Common myeloid progenitor, CD34-positive (primary cell): ENCODE data around the gene PRMT9.

Source experiments
- CTCF ChIA-PET: fragments of 350-600 bp; sonication (Branson Sonifier 250); formaldehyde crosslinking; loops from one replicate; lab custom pipeline; 2021; ENCODE audit warnings: antibody characterized with exemption; lab: Charles Lee
- POLR2A ChIA-PET: fragments of 350-600 bp; sonication (Branson Sonifier 250); formaldehyde crosslinking; loops from one replicate; lab custom pipeline; 2021; ENCODE audit warnings: antibody characterized with exemption; lab: Charles Lee
- DNase-seq, 3 donors: peaks; one replicate each; pipeline versions ENCODE4 v3.0.0 to v3.0.0-alpha.2; 2013
- H3K27ac ChIP-seq, 2 experiments: 1 replicate in 1 of 2; 2 replicates in 1 of 2; pipeline ENCODE4 v1.7.0; 2013; ENCODE audit warnings: inconsistent platforms in 2 of 2, low read length in 2 of 2, mild to moderate bottlenecking in 2 of 2, low read depth in 1 of 2, moderate library complexity in 1 of 2; ENCODE audit not compliant: severe bottlenecking in 2 of 2, insufficient read depth in 1 of 2, poor library complexity in 1 of 2
- H3K27me3 ChIP-seq, 5 experiments: replicated peaks in 2 of 5; 1 replicate in 3 of 5; 2 replicates in 2 of 5; pipeline versions ENCODE4 v1.6.1 to v1.7.0; 2013; ENCODE audit warnings: low read length in 4 of 5, mild to moderate bottlenecking in 2 of 5, moderate library complexity in 2 of 5, inconsistent platforms in 1 of 5; ENCODE audit not compliant: insufficient read depth in 5 of 5, control insufficient read depth in 4 of 5
- H3K36me3 ChIP-seq, 4 experiments: 1 replicate in 2 of 4; 2 replicates in 2 of 4; pipeline versions ENCODE4 v1.6.1 to v1.7.0; 2013; ENCODE audit warnings: low read length in 3 of 4, control low read depth in 1 of 4, mild to moderate bottlenecking in 1 of 4; ENCODE audit not compliant: control insufficient read depth in 4 of 4, insufficient read depth in 4 of 4
- H3K4me1 ChIP-seq, 4 experiments: 1 replicate in 3 of 4; 2 replicates in 1 of 4; pipeline versions ENCODE4 v1.6.1 to v1.7.1; 2013; ENCODE audit warnings: low read length in 3 of 4, mild to moderate bottlenecking in 3 of 4, control low read depth in 1 of 4, inconsistent platforms in 1 of 4, moderate library complexity in 1 of 4; ENCODE audit not compliant: control insufficient read depth in 4 of 4, insufficient read depth in 4 of 4; ENCODE audit errors: control extremely low read depth in 1 of 4
- H3K4me3 ChIP-seq, 7 experiments: 1 replicate in 4 of 7; 2 replicates in 3 of 7; pipeline versions ENCODE4 v1.5.1 to v1.7.0; 2013; ENCODE audit warnings: mild to moderate bottlenecking in 7 of 7, low read length in 6 of 7, moderate library complexity in 6 of 7, inconsistent platforms in 2 of 7, low read depth in 2 of 7, control low read depth in 1 of 7; ENCODE audit not compliant: insufficient read depth in 4 of 7, control insufficient read depth in 1 of 7; ENCODE audit errors: extremely low read depth in 1 of 7
- H3K9me3 ChIP-seq, 5 experiments: 1 replicate in 4 of 5; 2 replicates in 1 of 5; pipeline versions ENCODE4 v1.6.1 to v1.7.1; 2013; ENCODE audit warnings: low read length in 4 of 5, mild to moderate bottlenecking in 2 of 5, inconsistent platforms in 1 of 5, low read depth in 1 of 5, moderate library complexity in 1 of 5; ENCODE audit not compliant: control insufficient read depth in 4 of 5, insufficient read depth in 2 of 5; ENCODE audit errors: control extremely low read depth in 1 of 5
- WGBS: methylation state at CpG from one replicate; pipeline ENCODE4 v1.1.5; 2013; ENCODE audit not compliant: insufficient coverage; 5-methylcytosine and 5-hydroxymethylcytosine counted together

The PRMT9 gene

DNA sequence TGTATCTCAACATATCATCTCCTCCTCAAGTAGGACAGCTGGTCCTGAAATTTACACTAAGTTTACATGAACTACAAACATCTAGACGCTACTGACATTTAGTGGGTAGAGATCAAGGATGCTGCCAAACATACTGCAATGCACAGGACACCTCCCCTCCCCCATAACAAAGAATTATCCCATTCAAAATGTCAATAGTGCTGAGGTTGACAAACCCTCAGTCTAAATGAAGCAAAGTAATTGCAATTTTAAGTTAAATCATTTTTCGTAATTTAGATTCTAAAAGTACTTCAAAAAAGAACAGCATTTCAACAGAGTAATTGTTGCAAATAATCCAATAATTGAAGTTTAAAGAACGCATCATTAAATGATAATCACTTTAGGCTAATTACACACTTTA is 1.2 kb downstream of the PRMT9 start:
- Histone ChIP-seq H3K36me3 (peaks cover 0 to 16% (median 11%) of the 10 kb centered on the region in 4 experiments), H3K4me1 (peaks cover 4 to 15% (median 9%) of the 10 kb centered on the region in 4 experiments), H3K27ac (no peak overlapping the region), H3K9me3 (no peaks in the 10 kb centered on the region), H3K4me3 (peak overlapping the region in 5 of 7 experiments; percentile 80 to 98 (median 91)), H3K27me3 (no peaks in the 10 kb centered on the region)
- DNase-seq, result no peak
- POLR2A ChIA-PET, result no interaction called here
- 90% methylated on average over 2 of the region's 3 CpGs for WGBS
- CTCF ChIA-PET, result interaction anchor here (1.5 to 4.1 kb wide), 2 partner anchors 9 to 184 kb away, joined by 4 to 26 read pairs; no protein-coding TSS in a partner anchor

DNA sequence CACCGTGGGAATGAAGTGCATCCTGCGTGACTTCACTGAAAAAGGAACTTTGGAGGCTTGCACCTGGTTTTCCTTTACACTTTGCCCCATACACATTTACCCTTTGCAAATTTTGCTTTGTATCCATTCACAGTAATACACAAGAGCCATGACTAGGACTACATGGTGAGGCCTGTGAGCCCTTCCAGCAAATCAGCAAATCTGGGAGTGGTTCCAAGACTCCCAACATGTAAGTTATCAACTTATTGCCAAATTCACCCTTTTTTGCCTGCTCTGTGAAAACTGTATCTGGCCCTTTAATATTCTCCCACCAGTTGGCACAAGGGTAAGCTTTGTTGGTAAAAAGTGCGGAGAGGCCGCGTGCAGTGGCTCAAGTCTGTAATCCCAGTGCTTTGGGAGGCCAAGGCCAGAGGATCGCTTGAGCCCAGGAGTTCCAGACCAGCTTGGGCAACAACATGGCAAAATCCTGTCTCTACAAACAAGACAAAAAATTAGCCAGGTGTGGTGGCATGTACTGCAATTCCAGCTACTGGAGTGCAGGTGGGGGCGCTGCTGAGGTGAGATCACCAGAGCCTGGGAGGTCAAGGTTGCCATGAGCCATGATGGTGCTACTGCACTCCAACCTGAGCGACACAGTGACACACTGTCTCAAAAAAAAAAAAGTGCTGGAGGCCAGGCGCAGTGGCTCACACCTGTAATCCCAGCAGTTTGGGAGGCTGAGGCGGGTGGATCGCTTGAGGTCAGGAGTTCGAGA is 5.0 kb downstream of the PRMT9 start:
- ChIA-PET POLR2A (no interaction called here), CTCF (interaction anchor here (2.5 kb wide), 1 partner anchor 15 kb away, joined by 5 read pairs; no protein-coding TSS in a partner anchor)
- Histone ChIP-seq H3K4me1 (peaks cover 4 to 10% (median 7%) of the 10 kb centered on the region in 4 experiments), H3K36me3 (peaks cover 2 to 20% (median 13%) of the 10 kb centered on the region in 4 experiments), H3K27ac (no peak overlapping the region), H3K4me3 (no peak overlapping the region), H3K9me3 (no peaks in the 10 kb centered on the region), H3K27me3 (no peaks in the 10 kb centered on the region)
- DNase-seq, result no peak
- WGBS, result 99% methylated on average over 8 of the region's 12 CpGs

DNA sequence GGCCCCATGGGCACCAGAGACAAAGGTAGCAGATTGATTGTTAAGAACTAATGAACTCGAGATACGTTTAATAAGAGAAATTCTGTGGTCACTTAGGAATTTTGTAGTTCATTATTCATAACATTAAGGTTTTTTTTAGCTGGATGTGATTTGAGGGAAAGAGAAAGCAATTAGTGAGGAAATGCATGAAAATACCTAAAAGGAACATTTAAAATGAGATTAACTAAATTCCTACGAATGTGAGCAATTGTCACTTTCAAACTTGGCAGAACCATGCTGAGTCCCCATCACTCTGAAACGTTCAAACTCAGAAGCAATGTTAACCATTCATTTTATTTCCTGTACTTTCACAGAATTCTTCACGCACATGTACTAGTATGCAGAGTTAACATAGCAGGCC is 5.9 kb downstream of the PRMT9 start:
- Histone ChIP-seq H3K27ac (no peak overlapping the region), H3K36me3 (peaks cover 4 to 20% (median 16%) of the 10 kb centered on the region in 4 experiments), H3K9me3 (no peaks in the 10 kb centered on the region), H3K4me3 (no peak overlapping the region), H3K4me1 (peaks cover 1 to 7% (median 6%) of the 10 kb centered on the region in 4 experiments), H3K27me3 (no peaks in the 10 kb centered on the region)
- WGBS, result 91% methylated on average over 4 of the region's 5 CpGs
- CTCF ChIA-PET, result no interaction called here
- POLR2A ChIA-PET, result no interaction called here
- DNase-seq, result no peak

- CTCF ChIA-PET, result interaction anchor here (1.4 kb wide), 2 partner anchors 9 to 10 kb away, joined by 3 to 4 read pairs; partner anchors contain the start of gene PRMT9
- Histone ChIP-seq H3K4me3 (no peak overlapping the region), H3K27ac (no peak overlapping the region), H3K9me3 (no peaks in the 10 kb centered on the region), H3K36me3 (peaks cover 12 to 37% (median 18%) of the 10 kb centered on the region in 4 experiments), H3K27me3 (no peaks in the 10 kb centered on the region), H3K4me1 (no peaks in the 10 kb centered on the region)
- WGBS, result 100% methylated on average over 1 of the region's 1 CpG
- no peak for DNase-seq
- POLR2A ChIA-PET, result no interaction called here
These were observed 9.5 kb downstream of the PRMT9 start for GRCh38 chr4:147674496-147674895.

DNA sequence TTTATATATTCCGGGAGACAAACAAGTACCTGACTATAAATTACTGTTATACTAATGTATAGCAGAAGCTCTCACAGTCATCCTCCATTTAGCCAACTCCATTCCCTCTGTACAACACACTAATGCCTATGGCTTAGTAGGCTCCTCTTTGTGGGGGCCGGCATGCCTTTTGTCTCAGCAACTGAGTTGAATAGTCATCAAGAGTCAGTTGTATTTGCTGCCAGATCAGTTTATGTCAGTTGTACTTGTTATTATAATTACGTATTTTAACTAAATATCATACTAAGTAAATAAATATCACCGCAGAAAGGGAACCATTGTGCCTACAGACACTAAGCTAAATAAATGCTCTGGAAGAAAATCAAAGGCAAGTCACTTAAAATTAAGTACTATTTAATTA is 9.9 kb downstream of the PRMT9 start:
- H3K27me3 ChIP-seq, result no peaks in the 10 kb centered on the region
- no peaks in the 10 kb centered on the region for H3K4me1 ChIP-seq
- ChIA-PET CTCF (interaction anchor here (1.4 kb wide), 2 partner anchors 9 kb away, joined by 3 to 4 read pairs; partner anchors contain the start of gene PRMT9), POLR2A (no interaction called here)
- no peak overlapping the region for H3K27ac ChIP-seq
- H3K9me3 ChIP-seq, result no peaks in the 10 kb centered on the region
- peaks cover 8 to 36% (median 17%) of the 10 kb centered on the region in 4 experiments for H3K36me3 ChIP-seq
- no CpG with 5 or more reads among the region's 4 CpGs for WGBS
- DNase-seq, result no peak
- no peak overlapping the region for H3K4me3 ChIP-seq

GRCh38 chr4:147658501-147658900 is 25.5 kb downstream of the PRMT9 start:
- 100% methylated on average over 3 of the region's 4 CpGs for WGBS
- H3K36me3 ChIP-seq, result peaks cover 18 to 55% (median 40%) of the 10 kb centered on the region in 4 experiments
- no peak for DNase-seq
- POLR2A ChIA-PET, result interaction anchor here (0.6 kb wide), 1 partner anchor 25 kb away, joined by 3 read pairs; the partner anchor contains the start of gene PRMT9
- no peak overlapping the region for H3K4me3 ChIP-seq
- H3K27me3 ChIP-seq, result no peaks in the 10 kb centered on the region
- H3K4me1 ChIP-seq, result no peaks in the 10 kb centered on the region
- H3K27ac ChIP-seq, result no peak overlapping the region
- no peaks in the 10 kb centered on the region for H3K9me3 ChIP-seq
- CTCF ChIA-PET, result interaction anchor here (1.1 to 2.3 kb wide), 2 partner anchors 10 to 15 kb away, joined by 3 to 5 read pairs; no protein-coding TSS in a partner anchor

- DNase-seq, result no peak
- peaks cover 5 to 57% (median 35%) of the 10 kb centered on the region in 4 experiments for H3K36me3 ChIP-seq
- no peaks in the 10 kb centered on the region for H3K27me3 ChIP-seq
- H3K4me3 ChIP-seq, result no peak overlapping the region
- no peak overlapping the region for H3K27ac ChIP-seq
- H3K9me3 ChIP-seq, result no peaks in the 10 kb centered on the region
- CTCF ChIA-PET, result interaction anchor here (1.0 kb wide), 1 partner anchor 192 kb away, joined by 3 read pairs; no protein-coding TSS in a partner anchor
- H3K4me1 ChIP-seq, result no peaks in the 10 kb centered on the region
- 100% methylated on average over 1 of the region's 2 CpGs for WGBS
- POLR2A ChIA-PET, result no interaction called here
These were observed 28.3 kb downstream of the PRMT9 start for GRCh38 chr4:147655639-147656038.
